GM19372 (cell line): ENCODE data around the gene SUN2.
A peak's percentile ranks its signal among the peaks of the same experiment; 100 is the strongest.

Experiments used
- ATAC-seq: cut with Tn5 transposase; IDR thresholded peaks from one replicate; pipeline ENCODE4 v1.9.1; 2021; ENCODE audit warnings: mild to moderate bottlenecking, low read depth, moderate library complexity; ENCODE audit not compliant: unreplicated experiment

The SUN2 gene

DNA sequence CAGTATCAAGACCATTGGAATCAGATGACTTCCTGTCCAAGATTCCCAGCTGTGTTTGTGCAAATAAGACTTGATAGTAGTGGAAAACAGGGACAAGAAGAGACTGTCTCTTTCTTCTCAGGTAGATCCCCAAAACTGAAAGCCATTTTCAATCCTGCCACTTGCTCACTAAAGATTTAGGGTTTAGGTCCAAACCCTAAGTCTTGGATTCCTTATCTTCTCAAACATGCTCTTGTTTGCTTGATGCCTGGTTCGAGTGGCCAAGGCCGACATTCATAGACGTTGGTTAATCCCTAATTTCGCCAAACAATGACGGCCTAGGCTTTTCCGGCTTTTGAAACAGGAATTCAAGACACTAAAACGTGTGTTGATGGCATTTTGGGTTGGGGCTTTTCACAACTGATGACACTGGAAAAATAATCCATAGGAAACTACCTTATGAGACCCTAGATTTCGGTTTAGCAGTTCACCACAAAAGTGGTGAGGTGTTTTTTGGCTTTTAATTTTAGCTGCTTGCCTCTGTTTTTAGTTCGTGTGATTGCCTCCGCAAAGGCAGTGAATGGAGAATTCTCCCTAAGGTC, 51.1 kb downstream of the SUN2 start:
- no peak for ATAC-seq

DNA sequence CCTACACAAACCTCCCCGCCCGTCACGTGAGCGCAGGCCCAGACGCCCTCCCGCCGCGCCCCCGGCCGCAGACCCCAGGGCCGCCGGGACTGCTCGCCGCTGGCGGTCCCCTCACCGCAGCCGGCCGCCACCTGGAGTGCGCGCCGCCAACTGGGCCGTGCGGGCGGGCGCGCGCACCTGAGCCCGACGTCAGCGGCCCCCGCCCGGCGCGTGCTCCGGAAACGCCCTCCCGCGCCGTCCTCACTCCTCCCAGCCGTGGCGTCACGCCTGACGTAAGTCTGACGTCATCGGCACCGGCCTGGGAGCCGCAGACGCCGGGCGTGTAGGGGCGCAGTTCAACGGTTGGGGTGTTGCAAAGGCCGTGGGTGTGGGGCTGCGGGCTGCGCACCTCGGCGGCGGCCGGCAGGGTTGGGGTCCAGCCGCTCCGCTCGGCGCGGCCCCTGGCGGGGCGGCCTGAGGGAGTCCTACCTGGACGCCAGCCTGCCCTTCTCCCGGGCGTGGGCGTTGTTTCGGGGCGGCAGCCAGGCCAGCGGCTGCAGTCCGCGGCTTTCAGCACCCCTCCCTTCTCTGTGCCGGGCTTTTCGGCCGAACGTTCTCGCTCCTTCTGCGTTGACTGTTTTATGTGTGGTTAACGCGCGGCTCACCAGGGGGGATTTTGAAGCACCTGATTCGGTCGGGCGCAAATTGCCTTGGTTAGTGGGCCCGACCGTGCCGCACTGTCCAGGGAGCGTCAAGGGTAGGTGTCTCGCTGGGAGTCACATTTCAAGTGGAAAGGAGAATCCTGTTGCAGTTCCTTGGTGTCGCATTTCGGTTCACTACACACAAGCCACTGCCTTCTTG, 54.8 kb downstream of the SUN2 start, which contains the start of gene JOSD1:
JOSD1 (minus strand) TSS at position 155 of the 840 bp plus-strand sequence. CDS start 956 bp downstream, outside the sequence.
- ATAC-seq = peak; percentile 43

DNA sequence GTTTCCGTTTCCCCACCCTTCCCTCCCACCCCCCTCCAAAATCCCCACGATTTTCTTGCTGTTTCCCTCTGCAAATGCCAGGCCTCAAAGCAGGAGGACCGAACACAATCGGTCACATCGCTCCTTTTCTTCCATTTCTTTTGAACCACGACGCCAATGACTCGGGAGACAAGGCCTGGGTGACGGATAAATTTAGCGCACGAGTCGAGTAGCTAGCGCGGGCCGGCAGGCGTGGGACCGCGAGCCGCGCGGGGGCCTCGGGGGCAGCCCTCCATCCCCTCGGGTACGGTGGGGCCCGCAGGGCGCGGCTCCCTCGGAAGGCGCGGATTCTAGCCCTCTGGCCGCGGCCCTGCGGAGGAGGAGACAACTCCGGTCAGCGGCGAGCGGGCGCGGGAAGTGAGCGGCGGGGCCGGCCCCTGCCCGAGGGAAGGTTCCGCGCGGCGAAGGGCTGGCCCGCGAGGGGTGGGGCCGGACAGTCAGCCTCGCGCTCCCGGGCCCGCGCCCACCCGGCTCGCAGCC, 55.5 kb downstream of the SUN2 start:
- peak; percentile 13 for ATAC-seq

DNA sequence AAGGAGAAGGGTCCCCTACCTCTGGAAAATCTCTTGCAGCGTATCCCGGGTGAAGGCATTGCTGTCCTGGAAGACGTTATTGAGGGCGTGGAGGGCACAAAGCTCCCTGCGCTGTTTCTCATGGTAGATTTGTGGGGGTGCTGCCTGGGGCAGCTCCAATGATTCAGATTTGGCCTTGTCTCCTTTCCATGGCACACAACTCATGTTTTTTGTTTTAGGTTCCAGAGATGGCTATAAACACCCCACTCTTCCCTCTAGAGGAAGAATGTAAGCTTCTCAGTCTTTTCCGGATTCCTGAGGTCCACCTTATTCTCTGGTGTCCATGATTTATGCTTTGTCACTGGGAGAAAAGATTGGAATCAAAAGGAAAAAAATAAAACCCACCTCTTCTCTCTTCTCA, 56.0 kb downstream of the SUN2 start:
- no peak for ATAC-seq

DNA sequence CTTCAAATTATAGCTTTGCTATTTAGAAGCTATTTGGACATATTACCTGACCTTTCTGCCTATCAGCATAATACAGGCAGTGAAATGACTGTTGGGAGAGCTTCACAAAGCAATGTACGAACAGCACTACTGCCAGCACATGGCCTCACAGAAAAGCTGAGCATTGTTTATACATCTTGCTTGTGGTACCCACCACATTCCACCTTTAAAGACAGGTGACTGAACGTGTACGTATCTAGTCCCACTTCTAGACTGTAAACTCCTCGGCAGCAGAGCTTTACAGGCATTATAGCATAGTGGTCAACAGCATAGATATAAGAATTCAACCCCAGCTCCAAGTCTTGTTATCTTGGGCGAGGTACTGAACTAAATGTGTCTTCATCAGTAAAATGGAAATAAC, 56.7 kb downstream of the SUN2 start:
- no peak for ATAC-seq

DNA sequence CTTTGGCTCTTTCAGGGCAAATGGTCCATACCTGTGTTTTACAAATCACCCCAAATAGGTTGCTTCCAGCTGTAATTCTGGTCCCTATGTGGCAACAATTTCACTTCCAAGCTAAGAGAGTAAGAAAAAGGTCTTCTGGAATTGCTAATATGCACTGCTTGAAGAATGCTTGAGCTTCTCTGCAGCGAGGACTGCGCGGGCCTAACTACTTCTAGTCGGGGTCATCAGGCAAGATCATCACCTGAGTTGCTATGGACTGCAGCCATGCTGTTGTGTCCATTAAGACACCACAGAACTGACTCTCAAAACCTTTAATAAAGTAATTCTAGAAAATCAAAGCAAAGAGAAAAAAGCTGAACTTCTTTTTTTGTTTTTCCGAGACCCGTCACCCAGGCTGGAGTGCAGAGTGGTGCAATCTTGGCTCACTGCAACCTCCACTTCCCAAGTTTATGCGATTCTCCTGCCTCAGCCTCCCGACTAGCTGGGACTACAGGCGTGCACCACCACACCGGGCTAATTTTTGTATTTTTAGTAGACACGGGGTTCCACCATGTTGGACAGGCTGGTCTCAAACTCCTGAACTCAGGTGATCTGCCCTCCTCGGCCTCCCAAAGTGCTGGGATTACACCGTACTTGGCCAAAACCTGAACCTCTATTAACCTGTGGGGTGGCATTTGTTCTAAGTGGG, 57.2 kb downstream of the SUN2 start:
- ATAC-seq = no peak

DNA sequence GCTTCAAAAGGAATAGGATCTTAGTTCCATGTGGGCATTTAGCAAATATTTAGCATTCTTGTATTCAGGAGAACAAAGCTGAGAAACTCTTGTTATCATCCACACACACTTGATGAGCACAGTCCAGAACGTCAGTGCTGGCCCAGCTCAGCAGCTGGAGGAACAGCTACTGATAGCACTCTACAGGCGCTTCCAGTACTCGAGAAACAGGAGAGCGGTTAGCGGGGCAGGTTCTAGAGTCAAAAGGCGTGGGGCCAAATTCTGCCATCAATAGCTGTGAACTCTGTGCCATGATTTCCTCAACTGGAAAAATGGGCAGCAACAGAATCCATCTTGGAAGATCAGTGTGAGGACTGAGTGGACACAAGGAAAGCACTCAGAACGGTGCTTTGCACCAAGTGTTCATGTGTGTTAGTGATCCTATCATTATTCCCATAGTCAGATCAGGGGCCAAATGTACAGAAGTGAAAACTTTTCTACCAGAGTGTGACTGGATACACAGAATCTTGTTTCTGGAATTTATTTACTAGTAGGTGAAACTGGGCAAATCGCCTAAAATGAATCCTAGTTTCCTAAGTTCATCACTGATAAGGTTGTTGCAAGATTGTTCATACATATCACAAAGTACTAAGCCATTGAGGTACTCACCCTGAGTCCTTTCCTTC, 58.2 kb downstream of the SUN2 start:
- no peak for ATAC-seq

DNA sequence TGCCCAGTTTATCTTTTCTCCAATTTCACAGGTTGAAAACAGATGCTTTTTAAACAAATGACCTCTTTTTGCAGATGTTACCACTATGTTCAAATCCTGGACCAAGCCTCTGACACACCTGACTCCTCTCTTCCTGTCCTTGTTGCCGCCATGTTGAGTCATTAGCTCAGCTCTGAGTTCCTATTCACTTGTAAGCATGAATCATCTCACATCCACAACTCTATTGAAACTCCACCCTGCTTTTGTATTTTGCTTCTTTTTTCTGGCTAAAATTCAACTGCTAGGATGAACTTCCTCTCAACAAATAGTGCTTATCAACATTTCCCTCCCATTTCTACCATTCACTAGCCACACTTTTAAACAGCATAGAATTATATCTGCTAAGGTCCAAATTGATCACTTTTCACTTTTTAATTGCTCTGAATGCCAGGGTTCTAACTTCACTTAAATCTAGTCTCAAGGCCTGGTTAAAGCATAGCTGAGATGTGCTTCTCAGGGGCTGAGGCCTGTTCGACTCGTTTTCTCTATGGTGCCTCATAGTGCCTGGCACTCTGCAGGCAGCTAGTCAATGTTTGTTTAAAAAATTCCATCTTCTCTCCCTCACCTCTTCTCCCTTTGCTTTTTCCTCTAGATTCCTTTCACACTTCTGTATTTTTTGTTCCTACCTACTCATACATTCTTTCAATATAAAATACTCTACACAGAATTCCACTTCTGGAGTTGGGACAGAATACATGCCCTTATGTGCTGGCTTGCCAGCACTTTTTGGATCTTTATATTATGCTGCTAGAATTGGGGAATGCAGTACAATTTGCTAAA, 59.0 kb downstream of the SUN2 start:
- ATAC-seq = no peak

DNA sequence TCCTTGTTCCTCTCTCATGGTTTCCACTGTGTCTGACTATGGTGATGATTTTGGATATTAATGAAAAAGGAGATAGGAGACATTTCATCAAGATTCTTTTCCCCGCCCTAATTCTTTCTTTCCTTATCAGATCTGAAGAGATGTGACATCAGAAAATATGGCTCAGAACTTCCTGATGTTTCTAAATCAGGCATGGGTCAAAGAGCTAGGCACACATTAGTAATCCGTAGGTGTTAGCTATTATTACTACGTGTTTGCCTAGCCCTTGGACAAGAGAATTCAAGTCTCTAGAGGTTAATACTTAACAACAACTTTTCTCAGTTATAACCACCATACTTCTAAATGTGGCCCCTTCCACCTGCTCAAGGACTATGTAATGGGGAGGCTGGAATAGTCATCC, 60.9 kb downstream of the SUN2 start:
- no peak for ATAC-seq

DNA sequence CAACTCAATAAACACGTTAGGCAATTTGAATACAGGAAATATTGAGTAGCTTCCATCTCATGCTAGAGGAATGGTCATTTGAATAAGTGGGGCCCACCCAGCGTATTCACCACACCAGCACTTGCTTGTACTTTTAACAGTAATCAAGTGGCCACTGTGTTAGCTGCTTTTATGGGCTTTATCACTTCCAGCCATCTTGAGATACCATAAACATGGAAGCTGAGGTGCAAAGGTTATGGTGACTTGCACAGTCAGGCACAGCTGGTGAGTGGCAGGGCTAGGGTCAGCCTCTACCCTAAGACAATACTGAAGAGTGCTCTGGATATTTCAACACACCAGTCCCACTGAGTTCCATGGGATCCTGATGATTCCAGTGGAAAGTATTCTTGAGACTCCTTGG, 61.7 kb downstream of the SUN2 start:
- ATAC-seq = no peak

DNA sequence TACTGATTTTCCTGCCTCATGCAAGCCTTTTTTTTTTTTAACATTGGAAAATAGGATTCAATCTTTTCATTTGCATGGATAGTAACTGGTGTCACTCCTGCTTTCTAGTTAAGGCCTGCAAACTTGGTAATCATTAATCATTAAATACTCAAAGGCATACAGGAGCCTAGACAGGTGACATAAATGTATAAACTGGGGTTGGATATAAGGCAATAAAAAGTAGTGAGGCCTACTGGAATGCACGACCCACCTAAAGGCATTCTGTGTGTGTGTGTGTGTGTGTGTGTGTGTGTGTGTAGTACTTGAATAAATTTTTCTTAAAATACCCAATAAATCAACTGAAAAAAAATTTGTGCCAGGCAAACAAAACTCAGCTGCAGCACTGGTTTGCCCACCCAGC, 66.1 kb downstream of the SUN2 start:
- no peak for ATAC-seq

DNA sequence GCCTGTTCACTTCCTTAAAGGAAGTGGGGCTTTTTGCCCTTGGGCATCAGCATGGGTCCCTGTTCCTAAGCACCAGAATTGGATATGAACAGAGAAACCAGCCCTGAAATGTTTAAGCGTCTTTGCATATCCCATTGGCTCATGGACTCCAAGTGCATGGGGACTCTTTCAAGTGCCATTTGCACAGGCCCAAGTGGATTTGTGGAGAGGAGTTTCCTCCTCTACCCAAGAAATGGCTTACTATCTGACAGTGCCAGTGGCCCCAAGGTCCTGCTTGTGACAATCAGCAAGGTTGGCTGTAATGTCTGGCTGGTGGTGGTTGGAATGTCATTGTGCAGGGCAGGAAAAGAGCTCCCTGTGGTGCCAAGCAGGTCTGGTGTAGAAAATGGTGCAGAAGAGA, 70.0 kb downstream of the SUN2 start:
- no peak for ATAC-seq

DNA sequence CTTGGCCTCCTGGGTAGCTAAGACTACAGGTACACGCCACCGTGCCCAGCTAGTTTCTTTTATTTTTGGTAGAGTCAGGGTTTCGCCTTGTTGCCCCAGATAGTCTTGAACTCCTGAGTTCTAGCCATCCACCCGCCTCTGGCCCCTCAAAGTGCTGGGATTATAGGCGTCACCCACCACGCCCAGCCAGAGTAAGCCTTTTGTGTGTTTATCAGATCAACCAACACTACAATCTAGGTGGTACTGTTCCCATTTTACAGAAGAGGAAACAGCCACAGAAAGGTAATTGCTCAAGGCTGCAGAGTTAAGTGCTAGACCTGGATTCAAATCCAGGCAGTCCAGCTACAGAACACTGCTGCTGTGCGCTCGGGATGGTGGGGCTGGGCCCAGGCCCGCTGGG, 70.9 kb downstream of the SUN2 start:
- no peak for ATAC-seq
